COR-L47 (cell line): ENCODE data around the gene XPNPEP1.

Experiments used
- DNase-seq: peaks from one replicate; lab custom pipeline; 2025; lab: John Stamatoyannopoulos, UW

The XPNPEP1 gene

DNA sequence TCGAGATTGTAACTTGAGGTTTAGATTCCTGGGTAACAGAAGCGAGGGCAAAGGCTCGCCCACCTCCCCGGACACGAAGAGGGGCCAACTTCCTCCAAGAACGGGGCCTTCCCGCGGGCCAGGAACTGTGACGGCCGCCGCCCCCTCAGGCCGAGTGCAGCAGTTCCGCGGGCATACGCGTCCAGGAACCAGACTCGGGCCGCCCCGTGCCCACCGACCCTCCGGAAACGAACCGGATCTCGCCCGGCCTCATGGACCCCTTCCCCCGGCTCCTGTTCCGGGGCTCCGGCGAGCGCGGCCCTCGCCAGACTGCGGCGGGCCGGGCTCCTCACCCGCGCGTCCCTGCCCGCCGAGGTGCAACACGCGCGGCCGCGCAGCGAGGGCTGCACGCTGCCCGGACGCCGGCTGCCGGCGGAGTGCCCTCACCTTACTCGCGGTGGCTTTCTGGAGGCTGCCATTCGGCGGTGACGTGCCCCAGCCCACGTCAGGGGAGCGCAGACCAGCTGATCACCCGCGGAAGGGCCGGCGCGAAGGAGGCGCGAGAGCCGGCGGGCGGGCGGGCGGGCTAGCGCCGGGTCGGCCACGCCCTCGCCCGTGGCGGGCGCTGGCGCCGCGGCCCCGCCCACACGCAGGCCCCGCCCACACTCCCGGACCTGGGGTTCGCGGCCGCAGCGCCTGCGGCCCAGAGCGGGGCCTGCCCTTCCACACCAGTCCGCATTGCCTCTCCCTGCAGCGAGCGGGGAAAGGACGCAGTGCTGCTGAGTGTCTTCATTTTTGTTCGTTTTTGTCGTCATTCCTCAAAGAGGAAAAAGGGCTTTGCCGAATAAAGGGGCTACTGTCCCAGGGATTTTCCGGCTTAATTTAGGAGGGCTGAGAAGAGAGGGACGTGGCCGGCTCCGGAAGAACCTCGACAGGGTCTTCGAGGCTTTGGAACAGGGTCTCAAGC is at the start of gene XPNPEP1:
TSS of gene XPNPEP1 (minus strand) at position 536 of the 946 bp plus-strand sequence. CDS start at position 458, 78 bp downstream.
- peak; percentile 27 for DNase-seq

DNA sequence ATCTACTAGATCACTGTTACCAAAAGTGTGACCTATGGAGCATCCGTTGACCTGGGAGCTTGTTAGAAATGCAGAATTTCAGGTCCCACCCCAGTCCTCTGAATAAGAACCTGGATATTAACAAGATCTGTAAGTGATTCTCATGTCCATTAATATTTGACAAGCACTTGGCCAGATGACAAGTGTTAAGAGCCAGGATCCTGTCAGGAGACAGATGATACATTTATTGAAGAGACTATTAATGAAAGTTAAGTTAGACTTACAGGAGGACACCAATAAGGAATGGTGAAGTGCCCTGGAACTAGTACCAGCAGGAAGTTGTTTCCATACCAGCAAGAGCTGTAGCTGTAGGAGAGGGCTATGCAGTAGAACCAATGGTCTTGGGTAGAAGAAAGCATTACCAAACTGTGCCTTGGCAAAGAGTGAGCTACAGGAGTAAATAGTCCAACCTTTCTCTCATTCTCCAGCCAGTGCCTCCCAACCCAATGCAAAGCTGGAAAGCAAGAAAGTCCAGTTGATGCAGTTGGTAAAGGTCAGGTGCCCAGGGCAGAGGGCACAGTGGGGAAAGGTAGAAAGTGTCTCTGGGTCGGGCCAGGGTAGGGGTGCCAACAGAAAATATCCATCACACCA is 49.2 kb upstream of the XPNPEP1 start:
- no peak for DNase-seq

DNA sequence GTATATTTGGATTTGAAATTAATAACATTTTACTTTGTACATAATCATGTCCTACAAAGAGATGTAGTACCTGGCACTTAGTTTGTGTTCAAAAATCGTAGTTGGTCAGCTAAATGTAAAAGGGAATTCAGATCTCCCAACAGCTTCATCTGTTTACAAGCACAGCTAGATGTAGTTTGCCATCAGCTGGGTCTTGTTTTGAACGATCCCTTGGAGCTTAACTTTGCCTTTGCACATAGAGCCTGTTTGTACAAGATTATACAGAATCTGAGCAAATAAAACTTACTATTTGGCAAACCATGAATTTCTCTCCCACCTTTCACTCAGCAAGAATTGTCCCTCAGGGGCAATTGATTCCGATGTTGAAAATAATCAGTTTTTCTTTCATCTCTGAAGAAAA is 48.3 kb upstream of the XPNPEP1 start:
- DNase-seq: no peak

DNA sequence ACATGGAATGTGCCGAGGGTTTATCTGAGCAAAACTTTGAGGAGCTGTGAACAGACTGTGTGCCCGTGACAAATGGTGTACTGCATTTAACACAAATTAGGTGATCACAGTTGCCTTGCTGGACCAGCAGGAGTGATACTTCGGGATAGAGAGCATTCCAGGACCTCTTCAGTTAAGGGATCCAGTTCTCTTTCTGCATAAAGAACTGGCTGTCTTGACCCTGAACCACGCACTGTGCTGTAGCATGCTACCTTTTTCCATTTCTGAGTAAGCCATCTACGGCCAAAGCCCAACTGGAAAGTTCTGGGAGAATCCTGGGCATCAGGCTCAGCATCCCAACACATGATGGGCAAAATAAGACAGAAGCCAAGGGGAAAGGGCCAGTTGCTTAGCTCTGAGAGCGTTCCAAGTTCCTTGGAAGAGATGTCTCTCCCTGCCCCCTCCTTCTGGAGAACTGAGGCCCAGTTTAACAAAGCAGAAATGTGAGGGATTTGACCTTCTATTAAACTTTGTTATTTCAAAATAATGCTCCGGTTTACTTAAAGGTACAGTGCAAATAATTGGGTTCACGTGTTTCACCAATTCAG is 46.5 kb upstream of the XPNPEP1 start:
- no peak for DNase-seq

DNA sequence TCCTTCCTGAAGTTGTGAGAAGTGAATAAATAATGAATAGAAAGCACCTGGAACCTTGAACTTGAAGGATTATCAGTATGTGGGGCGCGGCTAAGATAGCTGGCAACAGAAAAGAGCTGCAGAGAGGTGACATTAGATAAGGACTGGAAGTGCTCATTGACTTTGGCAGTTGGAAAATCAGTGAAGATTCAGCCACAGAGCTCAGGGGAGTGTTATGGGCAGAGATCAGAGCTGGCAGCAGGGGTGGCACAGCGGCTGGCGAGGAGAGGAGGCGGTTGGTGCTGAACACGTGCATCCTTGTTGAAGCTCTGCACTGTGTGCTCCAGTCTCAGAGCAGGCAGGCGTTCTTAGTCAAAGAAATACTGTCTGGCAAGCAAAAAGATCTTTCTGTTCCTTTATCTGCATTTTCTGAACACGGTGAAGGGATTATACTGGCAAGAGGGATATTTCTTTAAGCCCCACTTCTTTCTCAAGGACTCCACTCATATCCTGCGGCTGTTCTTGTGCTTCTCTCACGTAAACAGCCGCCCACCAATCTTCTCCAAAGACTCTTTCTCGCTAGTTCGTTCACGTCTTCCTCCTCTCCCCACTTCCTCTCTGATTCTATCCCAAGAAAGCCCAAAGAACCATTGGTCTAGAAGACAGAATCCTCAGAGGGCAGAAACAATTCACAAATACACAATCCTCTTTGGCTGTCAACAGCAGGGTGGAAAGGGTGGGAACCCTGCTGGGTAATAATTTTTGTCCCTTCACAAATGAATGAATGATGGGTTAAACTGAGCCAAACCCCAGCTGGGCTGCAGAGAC is 45.8 kb upstream of the XPNPEP1 start:
- no peak for DNase-seq

DNA sequence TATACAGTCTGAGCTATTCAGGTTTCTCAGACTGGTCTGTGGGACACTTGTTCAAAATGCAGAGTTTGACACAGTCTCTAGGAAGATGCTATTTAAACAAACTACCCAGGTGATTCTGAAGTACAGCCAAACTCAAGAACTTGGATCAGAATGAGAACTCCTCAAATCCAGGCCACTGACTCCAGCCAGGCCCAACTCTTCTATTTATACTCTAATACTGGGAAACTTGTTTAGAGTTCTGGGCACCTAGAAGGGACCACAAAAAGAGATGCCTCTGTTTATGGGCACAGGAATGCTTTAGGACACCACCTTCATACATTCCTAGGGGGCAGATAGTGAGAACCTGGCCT is 44.4 kb upstream of the XPNPEP1 start:
- DNase-seq: no peak

DNA sequence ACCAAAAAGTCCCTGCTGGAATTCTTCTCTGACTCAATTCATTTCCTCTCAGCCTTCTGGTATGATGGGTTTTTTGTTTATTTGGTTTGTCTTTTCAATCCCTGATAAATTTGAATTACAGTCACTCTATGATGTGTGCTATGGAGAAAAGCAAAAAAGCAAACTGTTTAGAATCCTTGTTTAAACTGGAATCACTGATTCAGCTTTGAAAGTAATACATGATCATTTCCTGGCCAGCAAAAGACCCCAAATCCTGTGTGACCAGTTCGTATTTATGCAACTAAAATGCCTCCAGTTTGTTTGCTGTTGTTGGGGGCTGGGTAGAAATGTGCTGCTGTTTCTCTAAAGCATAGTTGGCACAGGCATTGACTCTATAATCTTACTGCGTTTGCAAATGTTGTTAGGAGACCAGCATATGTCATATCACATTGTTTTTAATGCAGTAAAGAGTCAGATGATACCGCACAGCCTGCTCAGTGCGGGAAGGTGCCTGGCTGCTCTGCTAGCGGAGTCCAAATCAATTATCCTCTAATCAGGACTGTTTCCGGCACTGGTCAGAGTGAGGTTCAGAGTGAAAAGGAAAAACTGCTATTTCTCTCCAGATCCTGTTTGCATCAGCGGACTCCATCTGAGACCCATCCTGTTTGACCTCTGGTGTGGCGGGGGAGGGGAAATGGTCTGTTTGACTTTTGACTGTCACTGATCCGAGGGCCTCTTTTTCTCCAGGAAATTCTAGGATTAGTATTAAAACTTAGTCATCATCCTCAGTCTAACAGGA is 43.8 kb upstream of the XPNPEP1 start:
- DNase-seq: no peak

DNA sequence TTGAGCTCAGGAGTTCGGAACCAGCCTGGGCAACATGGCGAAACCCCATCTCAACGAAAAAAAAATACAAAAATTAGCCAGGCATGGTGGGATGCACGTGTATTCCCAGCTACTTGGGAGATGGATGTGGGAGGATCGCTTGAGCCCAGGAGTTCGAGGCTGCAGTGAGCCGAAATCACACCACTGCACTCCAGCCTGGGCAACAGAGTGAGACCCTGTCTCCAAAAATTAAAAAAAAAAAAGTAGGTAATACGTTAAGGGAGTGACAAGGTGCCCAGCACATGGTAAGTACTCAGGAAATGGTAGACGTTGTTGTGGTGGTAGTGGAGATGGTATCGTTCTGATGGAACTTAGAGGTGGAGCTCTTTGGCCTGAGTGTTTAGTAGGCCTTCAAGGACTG is 41.0 kb upstream of the XPNPEP1 start:
- no peak for DNase-seq

DNA sequence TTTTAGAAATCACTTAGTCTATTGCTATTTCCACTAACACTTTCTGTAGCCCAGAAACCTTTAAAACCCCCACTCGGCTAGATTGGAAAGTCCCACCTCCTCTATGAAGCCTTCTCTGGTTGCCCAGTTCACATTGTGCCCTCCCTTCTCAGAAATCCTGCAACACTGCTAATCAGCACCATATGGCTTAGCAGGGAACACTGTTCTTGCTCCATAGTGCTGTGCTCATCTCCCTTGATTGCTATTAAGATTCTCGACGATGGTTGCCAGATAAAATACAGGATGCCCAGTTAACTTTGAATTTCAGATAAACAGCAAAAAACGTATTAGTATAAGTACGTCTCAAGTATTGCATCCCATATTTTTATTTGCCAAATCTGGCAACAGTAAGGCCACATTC is 40.1 kb upstream of the XPNPEP1 start:
- no peak for DNase-seq

DNA sequence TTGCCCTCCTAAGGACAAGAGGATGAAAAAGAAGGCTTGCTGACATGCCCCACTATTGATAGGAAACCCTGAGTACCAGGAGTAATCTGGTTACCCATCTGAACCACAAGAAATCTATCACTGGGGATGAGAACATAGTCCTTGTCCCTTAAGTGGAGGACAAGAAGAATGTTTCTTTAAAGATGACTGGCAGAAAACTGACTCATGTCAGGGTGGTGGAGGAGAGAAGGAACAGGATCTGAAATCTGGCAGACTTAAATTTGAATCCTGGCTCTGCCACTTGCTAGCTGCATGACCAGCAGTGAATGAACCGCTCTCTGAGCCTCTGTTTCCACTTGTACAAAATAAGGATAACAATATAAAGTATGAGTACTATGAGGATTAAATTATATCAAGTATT is 38.9 kb upstream of the XPNPEP1 start:
- no peak for DNase-seq

DNA sequence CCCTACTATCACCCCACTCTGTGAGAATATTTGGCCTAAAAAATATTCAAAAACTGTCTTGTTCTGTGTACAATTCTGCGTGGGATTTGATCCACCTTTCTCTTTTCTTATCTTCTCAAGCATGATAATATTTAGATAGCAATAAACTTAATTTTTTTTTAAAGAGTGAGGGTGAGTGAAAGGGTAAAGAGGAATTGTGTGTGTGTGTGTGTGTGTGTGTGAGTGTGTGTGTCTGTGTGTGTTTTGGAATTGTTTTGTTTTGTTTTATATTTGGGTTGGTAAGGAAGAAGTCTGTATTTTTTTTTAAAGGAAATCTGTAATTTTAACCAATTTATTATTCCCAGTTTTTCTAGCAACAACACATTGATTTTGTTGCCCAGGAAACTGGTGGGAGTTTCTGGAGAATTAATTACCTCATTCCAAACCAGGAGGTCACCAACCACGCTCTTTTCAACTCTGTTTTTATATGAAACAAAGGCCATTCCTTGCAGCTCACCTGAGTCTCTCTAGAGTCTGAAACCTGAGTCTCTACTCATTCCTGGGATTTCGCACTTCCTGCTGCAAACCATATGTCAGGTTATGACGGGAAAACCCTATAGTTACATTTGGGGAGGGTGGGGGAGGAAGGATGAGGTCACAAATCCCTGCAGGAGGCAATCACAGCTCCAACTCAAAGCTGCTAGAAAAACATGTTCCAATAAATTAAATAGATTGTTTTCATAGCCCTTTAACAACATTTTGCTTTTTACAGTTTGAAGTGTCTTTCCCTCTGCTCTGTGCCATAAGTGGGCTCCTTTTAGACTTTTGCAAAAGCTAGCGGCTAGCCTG is 38.1 kb upstream of the XPNPEP1 start:
- DNase-seq: no peak

DNA sequence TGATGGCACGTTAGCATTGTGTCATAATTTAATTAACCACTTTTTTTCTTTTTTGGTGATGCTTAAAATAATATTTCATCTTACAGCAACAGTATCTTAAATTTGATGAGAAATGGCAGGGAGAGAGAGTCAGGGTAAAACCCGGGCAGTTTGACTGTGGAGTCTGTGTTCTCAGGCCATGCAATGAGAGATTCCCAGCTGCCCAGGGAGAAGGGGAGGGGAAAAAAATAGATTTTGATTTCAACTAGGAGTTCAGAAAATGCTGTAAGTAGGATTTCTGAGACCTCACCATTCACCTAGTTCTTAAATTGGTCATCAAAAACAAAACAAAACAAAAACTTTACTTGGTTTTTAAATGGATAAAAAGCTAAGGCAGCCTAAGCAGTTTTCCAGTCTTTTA is 37.4 kb upstream of the XPNPEP1 start:
- no peak for DNase-seq

DNA sequence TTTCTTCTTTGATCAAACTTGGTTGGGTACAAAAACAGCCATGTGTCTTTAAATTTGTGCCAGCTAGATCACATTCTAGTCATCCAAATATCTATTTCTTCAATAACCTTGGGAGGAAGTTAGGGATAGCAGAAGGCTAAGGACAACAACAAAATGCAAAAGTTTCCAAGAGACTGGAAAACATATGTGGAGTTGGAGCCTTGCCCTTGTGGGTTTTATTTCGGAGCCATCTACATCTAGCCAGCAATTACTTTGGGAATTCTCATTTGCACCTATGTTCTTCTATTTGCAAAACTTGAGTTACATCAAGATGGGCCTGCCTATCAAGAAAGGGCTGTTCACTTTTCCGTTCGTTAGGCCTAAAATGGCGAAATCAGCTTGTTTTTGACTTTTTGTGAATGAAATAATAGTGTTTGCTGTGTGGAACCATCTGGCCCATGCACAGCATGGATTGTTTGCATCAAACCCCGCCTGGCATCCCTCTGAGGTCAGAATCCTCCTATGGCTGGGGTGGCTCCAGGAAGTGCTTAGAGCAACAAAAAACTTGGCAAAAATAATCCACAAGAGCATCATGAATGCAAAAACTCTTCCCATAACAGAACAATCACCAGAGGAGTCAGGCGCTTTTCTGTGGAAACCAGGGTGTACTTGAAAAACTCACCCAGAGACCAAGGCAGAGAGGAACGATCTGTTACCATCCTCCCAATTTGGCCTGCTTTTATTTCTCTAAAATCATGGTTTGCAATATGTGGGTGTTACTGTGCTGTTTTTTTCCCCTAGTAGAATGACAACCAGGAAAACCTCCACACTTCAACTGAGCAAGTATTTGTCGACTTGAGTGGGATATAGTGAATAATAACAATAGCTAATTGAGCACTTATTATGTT is 36.2 kb upstream of the XPNPEP1 start:
- DNase-seq: no peak

DNA sequence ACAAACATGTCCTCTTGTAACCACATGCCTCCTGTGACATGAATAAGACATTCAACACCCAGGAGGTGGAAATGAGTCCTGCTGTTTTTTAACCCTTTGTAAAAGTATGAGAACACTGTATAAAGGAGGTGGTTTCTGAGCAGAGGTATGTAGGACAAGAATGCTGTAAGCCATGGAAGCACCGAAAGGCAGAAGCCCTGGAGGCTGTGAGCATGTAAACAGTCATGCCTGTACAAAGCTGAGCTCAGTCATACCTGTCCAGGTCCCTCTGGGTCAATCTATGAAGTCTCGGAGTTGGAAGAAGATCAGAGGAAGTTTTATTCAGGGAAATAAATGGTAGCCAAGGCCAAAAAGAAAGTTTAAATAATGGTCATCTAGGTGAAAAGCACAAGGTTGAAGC is 34.7 kb upstream of the XPNPEP1 start:
- DNase-seq: no peak

DNA sequence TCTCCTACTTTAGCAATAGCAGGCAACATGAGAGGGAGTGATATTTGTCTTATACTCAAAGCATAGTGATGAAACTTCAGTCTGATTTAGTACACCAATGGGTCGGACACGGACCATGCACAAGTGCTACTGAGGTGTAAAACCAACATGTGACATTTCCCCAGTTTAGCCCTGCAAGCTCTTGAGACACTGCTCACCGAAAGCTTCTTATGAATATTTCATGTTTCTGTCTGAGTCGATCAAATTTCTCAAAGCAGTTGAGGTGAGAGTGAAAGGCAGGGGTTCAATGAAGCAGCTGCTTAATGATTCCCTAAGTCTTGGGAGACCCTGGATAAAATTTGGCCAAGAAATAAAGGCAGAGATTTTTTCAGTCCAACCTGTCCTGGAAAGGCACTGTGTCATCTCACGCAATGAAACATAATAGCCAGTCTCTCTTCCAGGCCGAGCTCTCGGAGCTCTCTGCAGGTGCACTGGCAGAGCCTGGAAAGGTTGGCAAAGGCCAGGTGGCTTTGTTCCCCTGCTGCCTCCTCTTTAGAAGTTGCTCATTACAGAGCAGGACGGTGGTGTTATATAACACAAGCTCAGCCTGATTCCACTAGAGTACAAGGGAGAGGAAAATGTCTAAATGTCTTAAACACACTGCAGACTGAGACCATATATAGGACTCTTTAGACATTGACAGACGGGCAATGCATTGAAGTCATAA is 33.9 kb upstream of the XPNPEP1 start:
- no peak for DNase-seq

DNA sequence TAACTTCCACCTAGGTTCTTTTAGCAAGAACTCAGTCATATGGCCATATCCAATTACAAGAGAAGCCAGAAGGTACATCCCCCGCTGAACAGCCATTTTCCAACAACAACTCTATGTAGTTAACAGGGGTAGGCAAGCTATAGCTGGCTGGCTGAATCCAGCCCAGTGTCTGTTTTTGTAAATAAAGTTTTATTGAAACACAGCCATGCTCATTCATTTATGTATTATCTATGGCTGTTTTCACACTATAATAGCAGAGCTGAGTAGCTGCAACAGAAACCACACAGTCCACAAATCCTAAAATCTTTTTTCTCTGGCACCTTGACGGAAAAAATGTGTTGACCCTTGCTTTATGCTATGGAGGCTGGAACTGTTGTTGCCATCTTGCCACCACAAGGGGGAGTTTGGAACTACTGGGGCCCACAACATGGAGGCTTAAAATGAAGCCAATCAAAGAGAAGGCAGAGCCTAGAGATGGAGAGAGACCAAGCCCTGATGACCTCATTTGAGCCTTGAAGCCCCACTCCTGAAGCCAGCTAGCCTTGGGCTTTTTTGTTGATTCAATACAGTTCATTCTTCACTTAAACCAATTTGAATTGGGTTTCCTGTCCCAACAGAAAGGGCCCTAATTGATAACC is 33.3 kb upstream of the XPNPEP1 start:
- DNase-seq: no peak

DNA sequence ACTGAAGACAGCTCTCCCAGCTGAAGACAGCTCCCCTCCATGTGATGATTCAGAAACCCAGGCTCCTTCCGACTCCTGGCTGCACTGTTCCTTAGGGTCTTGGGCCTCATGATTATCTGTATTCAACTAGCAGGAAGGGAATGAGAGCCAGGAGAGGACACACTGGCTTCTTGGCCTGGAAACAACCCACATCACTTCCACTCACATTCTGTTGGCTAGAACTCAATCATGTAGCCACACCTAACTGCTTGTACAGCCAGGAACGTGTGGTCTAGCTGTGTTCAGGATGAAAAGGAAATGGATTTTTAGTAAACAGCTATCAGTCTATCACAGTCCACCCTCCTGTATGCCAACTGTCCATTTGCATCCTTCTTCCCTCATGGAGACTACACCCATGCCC is 30.5 kb upstream of the XPNPEP1 start:
- DNase-seq: no peak

DNA sequence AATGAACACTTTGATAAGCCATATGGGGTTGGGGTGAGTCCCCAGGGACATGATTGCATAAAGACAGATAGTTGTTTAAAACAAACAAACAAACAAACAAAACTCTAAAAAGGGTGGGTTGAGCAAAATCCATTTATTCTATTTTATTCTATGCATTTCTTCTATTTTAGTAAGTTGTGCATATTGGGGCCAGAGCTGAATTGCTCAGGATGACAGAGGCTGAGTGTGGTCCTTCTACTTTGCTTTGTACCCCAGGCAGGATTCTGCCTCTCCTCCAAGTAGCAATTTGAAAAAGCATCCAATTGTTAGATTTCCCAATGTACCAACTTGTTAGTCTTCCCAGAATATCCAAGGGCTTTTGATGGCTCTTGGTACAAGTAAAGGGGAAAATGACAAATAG is 29.2 kb upstream of the XPNPEP1 start:
- DNase-seq: no peak
